Endodermal cell (in vitro differentiated cells): Measurements from ENCODE around the gene HADHA. TPM values are rescaled to one million over a fixed set of nuclear protein-coding genes. Genes with fewer than 3 reads are reported as not detected.

Source experiments
- DNase-seq: peaks from one replicate; pipeline ENCODE4 v3.0.0-alpha.2; 2017
- H3K27ac ChIP-seq: 2 replicates; pipeline ENCODE4 v1.5.1; 2013; ENCODE audit warnings: mild to moderate bottlenecking, low read depth, low read length, moderate library complexity
- H3K27me3 ChIP-seq: 2 replicates; pipeline ENCODE4 v1.6.1; 2013; ENCODE audit warnings: mild to moderate bottlenecking, low read length, moderate library complexity; ENCODE audit not compliant: insufficient read depth, control insufficient read depth, poor library complexity, severe bottlenecking
- H3K36me3 ChIP-seq: 2 replicates; pipeline ENCODE4 v1.7.0; 2013; ENCODE audit warnings: mild to moderate bottlenecking, low read length, moderate library complexity; ENCODE audit not compliant: control insufficient read depth, insufficient read depth
- H3K4me1 ChIP-seq: one replicate; pipeline ENCODE4 v1.7.0; 2013; ENCODE audit warnings: low read length; ENCODE audit not compliant: control insufficient read depth, insufficient read depth
- H3K4me3 ChIP-seq: 2 replicates; pipeline ENCODE4 v1.5.1; 2013; ENCODE audit warnings: mild to moderate bottlenecking, low read length, moderate library complexity
- H3K9ac ChIP-seq: 2 replicates; pipeline ENCODE4 v1.6.1; 2013; ENCODE audit warnings: mild to moderate bottlenecking, low read length, moderate library complexity; ENCODE audit not compliant: poor library complexity, severe bottlenecking; ENCODE audit errors: extremely low read depth
- H3K9me3 ChIP-seq: 2 replicates; pipeline ENCODE4 v1.6.1; 2013; ENCODE audit warnings: mild to moderate bottlenecking, low read length, moderate library complexity; ENCODE audit not compliant: control insufficient read depth
- H3K27ac Mint-ChIP-seq: 2 replicates; pipeline ENCODE4 v1.8.0; 2020; ENCODE audit warnings: mixed read lengths
- H3K27me3 Mint-ChIP-seq: 2 replicates; pipeline ENCODE4 v1.8.0; 2021; ENCODE audit warnings: mild to moderate bottlenecking, mixed read lengths; ENCODE audit not compliant: insufficient read depth
- H3K36me3 Mint-ChIP-seq: 2 replicates; pipeline ENCODE4 v1.8.0; 2020; ENCODE audit warnings: low read depth, mixed read lengths
- H3K4me1 Mint-ChIP-seq: 2 replicates; pipeline ENCODE4 v1.8.0; 2020; ENCODE audit warnings: mixed read lengths
- H3K4me3 Mint-ChIP-seq: 2 replicates; pipeline ENCODE4 v1.8.0; 2020; ENCODE audit warnings: mild to moderate bottlenecking, moderate library complexity, mixed read lengths
- H3K9me3 Mint-ChIP-seq: 2 replicates; pipeline ENCODE4 v1.8.0; 2020; ENCODE audit warnings: mild to moderate bottlenecking, mixed read lengths
- CTCF ChIP-seq: fragments of 200-600 bp; sonication (generic); conservative IDR thresholded peaks from 2 replicates; pipeline ENCODE4 v1.5.0; 2021; ENCODE audit warnings: antibody characterized with exemption, mild to moderate bottlenecking
- WGBS, 2 experiments: methylation state at CpG; one replicate each; pipeline versions ENCODE4 v1.1.5 to v1.1.7; 2013; ENCODE audit warnings: missing lambda C conversion rate in 2 of 2, mixed read lengths in 1 of 2; ENCODE audit not compliant: insufficient coverage in 1 of 2, insufficient read length in 1 of 2; 5-methylcytosine and 5-hydroxymethylcytosine counted together
- total RNA-seq, 2 donors: library from RNA; stranded (reverse); fragmentation: NEBNext Ultra II Directional in 1 of 2; extraction: Animal tissue kit (Norgen Biotek cat#: 25700) in 1 of 2; gene quantifications; 2 replicates in 1 of 2; 3 replicates in 1 of 2; pipeline ENCODE4 v1.2.1, GENCODE V29; 2021

HADHA gene
- total RNA-seq, 2 donors from 2014 or later = 83.8 to 86.7 TPM

- Mint-ChIP-seq H3K27me3 (peaks cover 55% of the 10 kb centered on the region), H3K27ac (no peak overlapping the region), H3K36me3 (peaks cover 7% of the 10 kb centered on the region), H3K4me1 (peaks cover 4% of the 10 kb centered on the region), H3K4me3 (peak overlapping the region; percentile 62), H3K9me3 (no peaks in the 10 kb centered on the region)
- no peak overlapping the region for H3K27ac ChIP-seq
- peak overlapping the region; percentile 80 for H3K4me3 ChIP-seq
- H3K27me3 ChIP-seq = peaks cover 14% of the 10 kb centered on the region
- WGBS, 2 experiments = 61 to 78% methylated on average over 14 to 20 of the region's 20 CpGs
- DNase-seq = peak; percentile 83
- H3K4me1 ChIP-seq = no peaks in the 10 kb centered on the region
- H3K36me3 ChIP-seq = peaks cover 11% of the 10 kb centered on the region
- TF ChIP-seq CTCF = no peak
- H3K9me3 ChIP-seq = no peaks in the 10 kb centered on the region
- peak overlapping the region; percentile 49 for H3K9ac ChIP-seq
Measured at GRCh38 chr2:26185304-26185928, 59.0 kb downstream of the HADHA start.

GRCh38 chr2:26184555-26185303 is 59.7 kb downstream of the HADHA start:
- H3K4me3 Mint-ChIP-seq = peak overlapping the region; percentile 62
- H3K27ac Mint-ChIP-seq = no peak overlapping the region
- H3K4me3 ChIP-seq = peak overlapping the region; percentile 80
- H3K36me3 ChIP-seq = peaks cover 10% of the 10 kb centered on the region
- peaks cover 7% of the 10 kb centered on the region for H3K36me3 Mint-ChIP-seq
- H3K27me3 Mint-ChIP-seq = peaks cover 59% of the 10 kb centered on the region
- H3K27ac ChIP-seq = no peak overlapping the region
- H3K4me1 ChIP-seq = no peaks in the 10 kb centered on the region
- H3K4me1 Mint-ChIP-seq = peaks cover 7% of the 10 kb centered on the region
- H3K9me3 Mint-ChIP-seq = no peaks in the 10 kb centered on the region
- TF ChIP-seq CTCF = peak; percentile 77
- 13 to 31% methylated on average over 17 to 114 of the region's 114 CpGs for WGBS, 2 experiments
- H3K9ac ChIP-seq = peak overlapping the region; percentile 49
- H3K27me3 ChIP-seq = peaks cover 18% of the 10 kb centered on the region
- no peaks in the 10 kb centered on the region for H3K9me3 ChIP-seq
- peak; percentile 92 for DNase-seq

GRCh38 chr2:26184121-26184520 is 60.3 kb downstream of the HADHA start:
- H3K4me3 Mint-ChIP-seq = peak overlapping the region; percentile 50
- 76 to 86% methylated on average over 26 to 34 of the region's 34 CpGs for WGBS, 2 experiments
- Histone ChIP-seq H3K27ac (no peak overlapping the region), H3K36me3 (peaks cover 5% of the 10 kb centered on the region), H3K27me3 (peaks cover 18% of the 10 kb centered on the region), H3K4me1 (no peaks in the 10 kb centered on the region), H3K4me3 (no peak overlapping the region), H3K9ac (no peak overlapping the region), H3K9me3 (no peaks in the 10 kb centered on the region)
- peaks cover 7% of the 10 kb centered on the region for H3K36me3 Mint-ChIP-seq
- no peaks in the 10 kb centered on the region for H3K9me3 Mint-ChIP-seq
- H3K27me3 Mint-ChIP-seq = peaks cover 62% of the 10 kb centered on the region
- no peak overlapping the region for H3K27ac Mint-ChIP-seq
- peak; percentile 73 for DNase-seq
- peaks cover 10% of the 10 kb centered on the region for H3K4me1 Mint-ChIP-seq
- TF ChIP-seq CTCF = no peak
